Naive B cell (primary cell): ENCODE data around the gene RSPO4. TPM values are rescaled to one million over a fixed set of nuclear protein-coding genes. Genes with fewer than 3 reads are reported as not detected.
"Not testable (repeated sequence)": the region's sequence is repeated elsewhere in the genome, so short reads cannot be mapped to it uniquely, and the experiment has no call there.

Experiments
- ATAC-seq, 2 donors: fragments of 150-1000 bp; cut with Tn5 transposase; 2 replicates each; pipeline ENCODE4 v1.10.0; 2021; ENCODE audit warnings: low read depth in 2 of 2, mild to moderate bottlenecking in 2 of 2, moderate library complexity in 2 of 2
- DNase-seq: peaks from one replicate; pipeline ENCODE4 v3.0.0; 2022
- H3K27ac Mint-ChIP-seq, 6 donors: one replicate each; pipeline ENCODE4 v1.8.0; 2020 to 2022; ENCODE audit warnings: mild to moderate bottlenecking in 6 of 6, mixed read lengths in 6 of 6, moderate library complexity in 5 of 6, inconsistent platforms in 2 of 6
- H3K27me3 Mint-ChIP-seq, 3 donors: one replicate each; pipeline ENCODE4 v1.8.0; 2021 to 2022; ENCODE audit warnings: mixed read lengths in 3 of 3, mild to moderate bottlenecking in 1 of 3
- H3K36me3 Mint-ChIP-seq, 2 donors: one replicate each; pipeline ENCODE4 v1.8.0; 2020 to 2022; ENCODE audit warnings: mixed read lengths in 2 of 2, inconsistent platforms in 1 of 2, mild to moderate bottlenecking in 1 of 2
- H3K4me1 Mint-ChIP-seq, 3 donors: one replicate each; pipeline ENCODE4 v1.8.0; 2020 to 2022; ENCODE audit warnings: mixed read lengths in 3 of 3, inconsistent platforms in 1 of 3, mild to moderate bottlenecking in 1 of 3, moderate library complexity in 1 of 3
- H3K4me3 Mint-ChIP-seq, 8 donors: one replicate each; pipeline ENCODE4 v1.8.0; 2020 to 2022; ENCODE audit warnings: mild to moderate bottlenecking in 8 of 8, mixed read lengths in 8 of 8, moderate library complexity in 8 of 8, inconsistent platforms in 2 of 8
- H3K9me3 Mint-ChIP-seq, 7 donors: one replicate each; pipeline ENCODE4 v1.8.0; 2020 to 2022; ENCODE audit warnings: mixed read lengths in 7 of 7, mild to moderate bottlenecking in 5 of 7, inconsistent platforms in 2 of 7, moderate library complexity in 1 of 7
- polyA plus RNA-seq, 6 donors: library from polyadenylated mRNA; unstranded; fragments of 300-500 nt; fragmentation: Illumina TruSeq; gene quantifications; one replicate each; pipeline ENCODE4 v1.2.3, GENCODE V29; 2021; ENCODE audit warnings: low read depth in 6 of 6

The RSPO4 gene
- polyA plus RNA-seq, 6 donors from 2014 or later, result not detected

GRCh38 chr20:998231-998830 lies 3.8 kb downstream of the RSPO4 start:
- ATAC-seq (no peak), DNase-seq (no peak)
- peaks cover 7 to 8% (median 8%) of the 10 kb centered on the region in 3 donors for H3K4me1 Mint-ChIP-seq
- H3K9me3 Mint-ChIP-seq, result peaks cover 0 to 4% (median 0%) of the 10 kb centered on the region in 7 donors
- no peak overlapping the region for H3K4me3 Mint-ChIP-seq
- H3K27ac Mint-ChIP-seq, result no peak overlapping the region
- peaks cover 48 to 65% (median 54%) of the 10 kb centered on the region in 3 donors for H3K27me3 Mint-ChIP-seq
- H3K36me3 Mint-ChIP-seq, result peaks cover 10% of the 10 kb centered on the region in 2 donors

DNA sequence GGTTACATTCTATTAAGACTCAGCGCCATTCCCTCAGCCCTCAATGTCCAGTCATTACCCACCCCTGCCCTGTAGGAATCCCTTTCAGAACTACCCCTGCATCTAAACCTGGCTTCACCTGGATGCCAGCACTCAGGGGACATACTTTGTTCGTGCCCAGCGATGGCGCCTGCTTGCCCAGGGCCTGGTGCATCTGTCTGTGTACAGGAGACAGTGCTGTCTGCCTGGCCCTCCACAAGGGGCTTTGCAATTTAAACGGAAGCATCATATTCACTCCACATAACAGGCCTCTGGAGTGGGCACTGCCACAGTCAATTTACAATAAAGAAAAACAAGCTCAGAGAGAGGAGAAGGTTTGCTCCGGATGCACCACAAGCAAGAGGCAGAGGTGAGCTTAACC lies 4.6 kb downstream of the RSPO4 start:
- peaks cover 46 to 65% (median 46%) of the 10 kb centered on the region in 3 donors for H3K27me3 Mint-ChIP-seq
- peaks cover under 1 to 2% (median 2%) of the 10 kb centered on the region in 3 donors for H3K4me1 Mint-ChIP-seq
- no peak overlapping the region for H3K4me3 Mint-ChIP-seq
- no peak for ATAC-seq
- peaks cover 0 to 1% (median 0%) of the 10 kb centered on the region in 7 donors for H3K9me3 Mint-ChIP-seq
- H3K27ac Mint-ChIP-seq, result no peak overlapping the region
- peaks cover 3 to 5% of the 10 kb centered on the region in 2 donors for H3K36me3 Mint-ChIP-seq
- no peak for DNase-seq

GRCh38 chr20:997016-997415 lies 5.1 kb downstream of the RSPO4 start:
- Mint-ChIP-seq H3K27ac (no peak overlapping the region), H3K27me3 (peaks cover 42 to 67% (median 46%) of the 10 kb centered on the region in 3 donors), H3K4me1 (no peaks in the 10 kb centered on the region), H3K9me3 (peaks cover 0 to 3% (median 0%) of the 10 kb centered on the region in 7 donors), H3K36me3 (peaks cover 0 to 5% of the 10 kb centered on the region in 2 donors), H3K4me3 (no peak overlapping the region)
- DNase-seq (no peak), ATAC-seq (no peak)

DNA sequence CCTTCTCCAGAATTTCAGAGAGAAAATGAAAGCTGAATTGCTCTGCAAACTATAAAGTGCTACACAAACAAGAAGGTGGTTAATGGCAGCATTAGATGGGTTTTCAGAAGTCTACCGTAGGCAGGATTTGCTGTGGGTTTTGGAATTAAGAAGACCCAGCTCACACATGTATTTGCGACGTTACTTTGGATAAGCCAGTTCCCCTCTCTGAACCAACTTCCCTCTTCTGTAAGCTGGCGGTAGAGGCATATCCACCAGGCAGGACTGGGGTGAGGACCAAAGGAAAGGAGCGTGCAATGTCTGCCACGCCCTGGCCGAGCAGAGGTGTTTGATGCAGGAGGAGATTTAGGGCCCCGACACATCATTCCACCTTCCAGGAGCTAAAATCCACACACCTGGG lies 6.9 kb downstream of the RSPO4 start:
- Mint-ChIP-seq H3K27ac (no peak overlapping the region), H3K4me1 (no peaks in the 10 kb centered on the region), H3K36me3 (peaks cover 0 to 5% of the 10 kb centered on the region in 2 donors), H3K4me3 (no peak overlapping the region), H3K27me3 (peaks cover 30 to 58% (median 32%) of the 10 kb centered on the region in 3 donors), H3K9me3 (peaks cover 0 to 8% (median 0%) of the 10 kb centered on the region in 7 donors)
- DNase-seq (no peak), ATAC-seq (no peak)

- peaks cover 0 to 8% (median 0%) of the 10 kb centered on the region in 7 donors for H3K9me3 Mint-ChIP-seq
- no peak overlapping the region for H3K4me3 Mint-ChIP-seq
- DNase-seq, result no peak
- peaks cover 27 to 51% (median 45%) of the 10 kb centered on the region in 3 donors for H3K27me3 Mint-ChIP-seq
- H3K27ac Mint-ChIP-seq, result no peak overlapping the region
- H3K36me3 Mint-ChIP-seq, result no peaks in the 10 kb centered on the region
- H3K4me1 Mint-ChIP-seq, result no peaks in the 10 kb centered on the region
- ATAC-seq, result no peak
Observed at GRCh38 chr20:992801-993535, 9.1 kb downstream of the RSPO4 start.

- H3K27ac Mint-ChIP-seq, result no peak overlapping the region
- no peaks in the 10 kb centered on the region for H3K36me3 Mint-ChIP-seq
- no peak for ATAC-seq
- no peak overlapping the region for H3K4me3 Mint-ChIP-seq
- peaks cover 31 to 55% (median 51%) of the 10 kb centered on the region in 3 donors for H3K27me3 Mint-ChIP-seq
- DNase-seq, result no peak
- peaks cover 0 to 8% (median 0%) of the 10 kb centered on the region in 7 donors for H3K9me3 Mint-ChIP-seq
- H3K4me1 Mint-ChIP-seq, result no peaks in the 10 kb centered on the region
Observed at GRCh38 chr20:991850-992249, 10.3 kb downstream of the RSPO4 start.

DNA sequence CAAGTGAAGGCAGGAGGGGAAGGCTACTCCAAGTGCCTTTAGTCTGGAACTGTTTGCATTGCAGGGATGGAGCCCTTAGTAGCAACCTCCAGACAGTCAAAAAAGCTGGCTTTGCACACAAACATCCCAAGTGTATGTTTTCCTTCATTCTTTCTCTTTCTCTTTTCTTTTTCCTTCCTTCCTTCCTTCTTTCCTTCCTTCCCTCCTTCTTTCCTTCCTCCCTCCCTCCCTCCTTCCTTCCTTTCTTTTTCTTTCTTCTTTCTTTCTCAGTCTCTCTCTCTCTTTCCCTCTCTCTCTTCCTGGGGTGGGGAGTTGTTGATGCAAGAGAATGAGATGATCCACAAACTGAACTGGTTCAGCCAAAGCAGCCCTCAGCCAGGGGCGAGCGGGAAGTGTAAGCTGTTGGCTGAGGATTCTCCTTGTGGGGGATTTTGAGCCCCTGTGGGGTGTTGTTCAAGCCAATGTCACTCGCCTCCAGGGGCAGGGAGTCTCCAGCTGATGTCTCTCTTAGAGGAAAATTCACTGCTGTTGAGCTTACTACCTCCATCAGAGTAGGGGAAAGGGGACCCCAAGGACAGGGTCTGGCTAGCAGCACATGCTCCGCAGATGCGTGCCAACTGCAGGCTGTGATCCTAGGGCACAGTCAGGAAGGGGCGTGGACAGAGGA lies 11.7 kb downstream of the RSPO4 start:
- Mint-ChIP-seq H3K9me3 (peaks cover 0 to 8% (median 0%) of the 10 kb centered on the region in 7 donors), H3K36me3 (no peaks in the 10 kb centered on the region), H3K4me3 (peak overlapping the region in 1 of 8 donors; percentile 16), H3K27ac (no peak overlapping the region), H3K27me3 (peaks cover 27 to 62% (median 59%) of the 10 kb centered on the region in 3 donors), H3K4me1 (no peaks in the 10 kb centered on the region)
- ATAC-seq (no peak), DNase-seq (no peak)

GRCh38 chr20:988272-988671 lies 13.8 kb downstream of the RSPO4 start:
- Mint-ChIP-seq H3K27me3 (peaks cover 18 to 57% (median 49%) of the 10 kb centered on the region in 3 donors), H3K36me3 (no peaks in the 10 kb centered on the region), H3K4me3 (peak overlapping the region in 1 of 8 donors; percentile 52), H3K4me1 (no peaks in the 10 kb centered on the region), H3K9me3 (peaks cover 0 to 8% (median 0%) of the 10 kb centered on the region in 7 donors), H3K27ac (no peak overlapping the region)
- DNase-seq (no peak), ATAC-seq (no peak)

- Mint-ChIP-seq H3K4me3 (no peak overlapping the region), H3K27me3 (peaks cover 13 to 57% (median 43%) of the 10 kb centered on the region in 3 donors), H3K4me1 (no peaks in the 10 kb centered on the region), H3K36me3 (no peaks in the 10 kb centered on the region), H3K9me3 (peaks cover 0 to 8% (median 0%) of the 10 kb centered on the region in 7 donors), H3K27ac (no peak overlapping the region)
- no peak for ATAC-seq
- DNase-seq, result no peak
Observed at GRCh38 chr20:987677-988076, 14.4 kb downstream of the RSPO4 start.

GRCh38 chr20:986733-987355 lies 15.3 kb downstream of the RSPO4 start:
- Mint-ChIP-seq H3K27ac (peak overlapping the region in 1 of 6 donors; percentile 29), H3K4me1 (no peaks in the 10 kb centered on the region), H3K9me3 (peaks cover 0 to 4% (median 0%) of the 10 kb centered on the region in 7 donors), H3K4me3 (no peak overlapping the region), H3K27me3 (peaks cover 17 to 61% (median 38%) of the 10 kb centered on the region in 3 donors), H3K36me3 (no peaks in the 10 kb centered on the region)
- DNase-seq (no peak), ATAC-seq (no peak)

GRCh38 chr20:984994-985393 lies 17.1 kb downstream of the RSPO4 start:
- not testable (repeated sequence) for H3K27ac Mint-ChIP-seq, H3K4me3 Mint-ChIP-seq, H3K36me3 Mint-ChIP-seq, DNase-seq, H3K4me1 Mint-ChIP-seq, H3K9me3 Mint-ChIP-seq, ATAC-seq
- peaks cover 19 to 67% (median 46%) of the 10 kb centered on the region in 3 donors for H3K27me3 Mint-ChIP-seq

GRCh38 chr20:982754-983153 lies 19.4 kb downstream of the RSPO4 start:
- DNase-seq (no peak), ATAC-seq (no peak)
- no peaks in the 10 kb centered on the region for H3K36me3 Mint-ChIP-seq

GRCh38 chr20:977021-977420 lies 25.1 kb downstream of the RSPO4 start:
- ATAC-seq (no peak), DNase-seq (no peak)
- Mint-ChIP-seq H3K9me3 (no peaks in the 10 kb centered on the region), H3K27me3 (peaks cover 7 to 49% (median 41%) of the 10 kb centered on the region in 3 donors), H3K36me3 (no peaks in the 10 kb centered on the region), H3K4me1 (peaks cover 0 to 5% (median 0%) of the 10 kb centered on the region in 3 donors), H3K27ac (no peak overlapping the region), H3K4me3 (no peak overlapping the region)

More at GRCh38 chr20:982754-983153, 19.4 kb downstream of the RSPO4 start:
- Mint-ChIP-seq H3K27me3 (peaks cover 13 to 64% (median 58%) of the 10 kb centered on the region in 3 donors), H3K9me3 (peaks cover 0 to 4% (median 0%) of the 10 kb centered on the region in 7 donors), H3K4me3 (no peak overlapping the region), H3K4me1 (no peaks in the 10 kb centered on the region), H3K27ac (no peak overlapping the region)
